GM12878 (cell line): Measurements from ENCODE around the gene TXNDC8. TPM values are rescaled to one million over a fixed set of nuclear protein-coding genes. Genes with fewer than 3 reads are reported as not detected.

Experiments used
- ATAC-seq: fragments of 200-7000 bp; cut with Tn5 transposase; 3 replicates; pipeline ENCODE4 v1.9.1; 2020; ENCODE audit warnings: mild to moderate bottlenecking, moderate library complexity
- BruUV-seq: library from RNA; stranded (reverse); fragments of 400-500 nt; replicated peaks from 2 replicates; lab custom pipeline; 2021; lab: Mats Ljungman, UMichigan
- CTCF ChIA-PET: fragments of 300-600 bp; sonication (Branson Sonifier 250); formaldehyde crosslinking; extraction: SDS; loops from one replicate; lab custom pipeline; 2021; ENCODE audit warnings: inconsistent platforms; lab: Yijun Ruan, JAX
- POLR2A ChIA-PET: fragments of 350-600 bp; formaldehyde crosslinking; extraction: SDS; loops from one replicate; lab custom pipeline; 2021; ENCODE audit warnings: inconsistent platforms; lab: Charles Lee
- RAD21 ChIA-PET: fragments of 300-600 bp; sonication (Branson Sonifier 250); formaldehyde crosslinking; loops from one replicate; lab custom pipeline; 2023; ENCODE audit warnings: antibody characterized with exemption; ENCODE audit not compliant: unreplicated experiment; lab: Charles Lee
- SMC1A ChIA-PET: fragments of 300-600 bp; sonication (Branson Sonifier 250); formaldehyde crosslinking; loops from one replicate; lab custom pipeline; 2023; ENCODE audit not compliant: unreplicated experiment, uncharacterized antibody; lab: Charles Lee
- DNase-seq: peaks from one replicate; pipeline ENCODE4 v3.0.0-alpha.2; 2011; ENCODE audit warnings: low read depth, low spot score
- FAIRE-seq: peaks from 3 replicates; lab custom pipeline; 2011; peaks lifted over from hg19 to GRCh38; lab: Jason Lieb, UNC
- H2AFZ ChIP-seq: 2 replicates; pipeline ENCODE4 v1.6.0; 2011; ENCODE audit warnings: low read depth, low read length, control low read depth; ENCODE audit not compliant: control insufficient read depth
- H3K27ac ChIP-seq: 2 replicates; pipeline ENCODE4 v1.5.1; 2011; ENCODE audit warnings: control low read depth; ENCODE audit not compliant: control insufficient read depth, insufficient read depth
- H3K27me3 ChIP-seq, 2 experiments: replicated peaks in 1 of 2; 2 replicates each; pipeline versions ENCODE4 v1.6.0 to v1.6.1; 2011; ENCODE audit warnings: low read length in 1 of 2; ENCODE audit not compliant: control insufficient read depth in 2 of 2, insufficient read depth in 2 of 2
- H3K36me3 ChIP-seq, 2 experiments: 2 replicates each; pipeline ENCODE4 v1.5.1; 2011; ENCODE audit warnings: low read length in 1 of 2; ENCODE audit not compliant: control insufficient read depth in 2 of 2, insufficient read depth in 2 of 2
- H3K4me1 ChIP-seq: 2 replicates; pipeline ENCODE4 v1.6.1; 2011; ENCODE audit warnings: mild to moderate bottlenecking, low read length, moderate library complexity, mixed read lengths; ENCODE audit not compliant: control insufficient read depth, insufficient read depth
- H3K4me2 ChIP-seq: 2 replicates; pipeline ENCODE4 v1.6.0; 2011; ENCODE audit warnings: control low read depth; ENCODE audit not compliant: control insufficient read depth, insufficient read depth
- H3K4me3 ChIP-seq: fragments of 200-600 bp; sonication (generic); 2 replicates; pipeline ENCODE4 v1.5.1; 2016
- H3K79me2 ChIP-seq: 2 replicates; pipeline ENCODE4 v1.6.0; 2011; ENCODE audit warnings: low read length; ENCODE audit not compliant: control insufficient read depth, insufficient read depth
- H3K9ac ChIP-seq: 2 replicates; pipeline ENCODE4 v1.8.0; 2011; ENCODE audit warnings: low read length, control low read depth, mixed read lengths; ENCODE audit not compliant: control insufficient read depth, insufficient read depth
- H3K9me3 ChIP-seq: replicated peaks from 3 replicates; pipeline ENCODE4 v1.5.1; 2011; ENCODE audit warnings: mild to moderate bottlenecking, low read length; ENCODE audit not compliant: control insufficient read depth, insufficient read depth
- H4K20me1 ChIP-seq: 2 replicates; pipeline ENCODE4 v1.6.0; 2011; ENCODE audit not compliant: control insufficient read depth, insufficient read depth
- ASH2L ChIP-seq: fragments of 300-600, 200-600 bp; sonication (generic); IDR thresholded peaks from 2 replicates; pipeline ENCODE4 v1.6.1; 2017; ENCODE audit warnings: low read depth, mild to moderate bottlenecking, borderline replicate concordance
- ATF3 ChIP-seq: IDR thresholded peaks from 2 replicates; pipeline ENCODE4 v1.6.1; 2011; ENCODE audit warnings: low read depth, mild to moderate bottlenecking, low read length, moderate library complexity, borderline replicate concordance; ENCODE audit errors: extremely low read depth
- CHD1 ChIP-seq: IDR thresholded peaks from 2 replicates; pipeline ENCODE4 v1.6.1; 2012; ENCODE audit warnings: low read depth, low read length, improper control_type of control experiment
- EP300 ChIP-seq, 2 experiments: fragments of 150-350 bp in 1 of 2; IDR thresholded peaks; 2 replicates each; pipeline ENCODE4 v1.6.1; 2011 to 2012; ENCODE audit warnings: low read depth in 2 of 2, low read length in 2 of 2, borderline replicate concordance in 1 of 2, improper control_type of control experiment in 1 of 2, inconsistent platforms in 1 of 2; ENCODE audit not compliant: control insufficient read depth in 1 of 2
- FOS ChIP-seq: IDR thresholded peaks from 3 replicates; pipeline ENCODE4 v1.6.1; 2011; ENCODE audit warnings: borderline replicate concordance; ENCODE audit not compliant: insufficient read length; ENCODE audit errors: extremely low read depth
- FOXK2 ChIP-seq: fragments of 450-650 bp; IDR thresholded peaks from 2 replicates; pipeline ENCODE4 v1.6.1; 2017; ENCODE audit warnings: mild to moderate bottlenecking, moderate library complexity
- IKZF1 ChIP-seq: fragments of 450-650 bp; conservative IDR thresholded peaks from 2 replicates; pipeline ENCODE4 v1.6.1; 2017; ENCODE audit warnings: antibody characterized with exemption, mild to moderate bottlenecking
- IRF4 ChIP-seq: IDR thresholded peaks from 2 replicates; pipeline ENCODE4 v1.6.1; 2011; ENCODE audit warnings: low read depth, low read length
- NKRF ChIP-seq: fragments of 450-650 bp; conservative IDR thresholded peaks from 2 replicates; pipeline ENCODE4 v1.6.1; 2017; ENCODE audit warnings: mild to moderate bottlenecking, moderate library complexity
- NRF1 ChIP-seq: conservative IDR thresholded peaks from 2 replicates; pipeline ENCODE4 v1.6.1; 2011; ENCODE audit warnings: mild to moderate bottlenecking, low read depth, low read length, improper control_type of control experiment
- PKNOX1 ChIP-seq: fragments of 450-650 bp; IDR thresholded peaks from 2 replicates; pipeline ENCODE4 v1.6.1; 2016; ENCODE audit warnings: mild to moderate bottlenecking
- SMAD5 ChIP-seq: IDR thresholded peaks from 2 replicates; pipeline ENCODE4 v1.6.1; 2016; ENCODE audit warnings: antibody characterized with exemption, low read depth
- SMARCA5 ChIP-seq: fragments of 450-650 bp; IDR thresholded peaks from 2 replicates; pipeline ENCODE4 v1.6.1; 2017; ENCODE audit warnings: mild to moderate bottlenecking
- ZNF217 ChIP-seq: fragments of 450-650 bp; IDR thresholded peaks from 2 replicates; pipeline ENCODE4 v1.6.1; 2017; ENCODE audit warnings: antibody characterized with exemption, mild to moderate bottlenecking
- ZNF384 ChIP-seq: IDR thresholded peaks from 2 replicates; pipeline ENCODE4 v1.6.1; 2012; ENCODE audit warnings: low read depth, mild to moderate bottlenecking, low read length, improper control_type of control experiment, borderline replicate concordance
- WGBS: methylation state at CpG from one replicate; pipeline ENCODE4 v1.1.6; 2016; ENCODE audit warnings: low lambda C conversion rate; ENCODE audit not compliant: insufficient replicate concordance, insufficient coverage; ENCODE audit errors: missing lambda C conversion rate; 5-methylcytosine and 5-hydroxymethylcytosine counted together
- in situ Hi-C: fragments of 300-500 bp; cut with MboI; formaldehyde crosslinking; loops from 9 replicates; pipeline ENCODE4 v1.14.3; 2018; ENCODE audit warnings: mixed read lengths
- intact Hi-C: fragments of 100-400 bp; cut with micrococcal nuclease; formaldehyde crosslinking; loops from one replicate; pipeline ENCODE4 v1.14.2; 2022; ENCODE audit not compliant: unreplicated experiment
- polyA plus RNA-seq, 11 experiments: library from polyadenylated mRNA; depleted of rRNA in 4 of 11; unstranded in 6 of 11; stranded (reverse) in 5 of 11; fragments of >200 nt; fragmentation: Nextera tagmentation in 4 of 11; fragmentation: Illumina TruSeq in 1 of 11; extraction: Ambion mirVana in 4 of 11; extraction: Trizol in 1 of 11; gene quantifications; 1 replicate in 1 of 11; 2 replicates in 10 of 11; pipeline versions ENCODE4 v1.2.1 to v1.2.3, GENCODE V29; 2011 to 2016; ENCODE audit warnings: inconsistent platforms in 2 of 11, missing spikeins in 2 of 11, low read depth in 1 of 11
- total RNA-seq, 4 experiments: library from RNA; depleted of rRNA in 3 of 4; stranded (reverse); fragments of >200 nt in 3 of 4; fragmentation: Illumina TruSeq in 1 of 4; extraction: Trizol in 1 of 4; gene quantifications; 2 replicates each; pipeline versions ENCODE4 v1.2.1 to v1.2.3, GENCODE V29; 2013 to 2021
- TF ChIP-seq, protein P1 (sequence below): fragments of 450-650 bp; IDR thresholded peaks from 2 replicates; pipeline ENCODE4 v1.6.1; 2016; ENCODE audit warnings: mild to moderate bottlenecking, moderate library complexity, borderline replicate concordance

Gene TXNDC8
- total and polyA plus RNA-seq, 10 of the 15 experiments (the other 5 are each of a cell fraction or from before 2014, with no cell fraction given): not detected

DNA sequence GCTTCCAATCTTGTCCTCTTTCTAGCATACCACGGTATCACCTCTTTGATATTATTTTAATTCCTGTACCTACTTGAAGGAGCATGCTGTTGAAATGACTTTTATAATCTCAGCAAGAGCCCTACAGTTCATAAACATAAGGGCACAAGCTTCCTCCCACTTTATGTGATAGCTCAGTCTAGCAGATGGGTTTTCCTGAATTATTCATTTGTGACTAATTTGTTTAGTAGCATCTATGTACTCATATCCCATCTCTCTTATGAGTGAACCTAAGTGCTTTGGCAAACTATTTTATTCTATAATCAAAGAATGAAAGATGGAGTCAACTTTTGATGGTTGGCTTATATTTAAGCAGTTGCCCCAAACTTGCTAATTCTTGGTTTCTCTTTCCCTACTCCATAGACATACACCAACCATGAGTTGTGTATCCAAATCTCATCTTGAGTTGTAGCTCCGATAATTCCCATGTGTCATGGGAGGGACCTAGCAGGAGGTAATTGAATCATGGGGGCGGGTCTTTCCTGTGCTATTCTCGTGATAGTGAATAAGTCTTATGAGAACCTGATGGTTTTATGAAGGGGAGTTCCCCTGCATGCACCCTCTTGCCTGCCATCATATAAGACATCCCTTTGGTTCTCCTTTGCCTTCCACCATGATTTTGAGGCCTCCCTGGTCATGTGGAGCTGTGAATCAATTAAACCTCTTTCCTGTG lies 17.7 kb downstream of the TXNDC8 start:
- POLR2A ChIA-PET: interaction anchor here (0.5 to 0.6 kb wide), 2 partner anchors 14 to 21 kb away, joined by 5 to 7 read pairs; no protein-coding TSS in a partner anchor
- H3K36me3 ChIP-seq: no peaks in the 10 kb centered on the region
- no peak overlapping the region for H3K9ac ChIP-seq
- CTCF ChIA-PET: no interaction called here
- no peak overlapping the region for H3K4me3 ChIP-seq
- no peak overlapping the region for H3K4me2 ChIP-seq
- no peaks in the 10 kb centered on the region for H3K27me3 ChIP-seq
- H4K20me1 ChIP-seq: no peaks in the 10 kb centered on the region
- in situ Hi-C loops (no loop called here), intact Hi-C loops (no loop called here)
- ATAC-seq (no peak), DNase-seq (no peak), FAIRE-seq (no peak)
- H3K27ac ChIP-seq: no peak overlapping the region
- no peaks in the 10 kb centered on the region for H3K9me3 ChIP-seq
- SMC1A ChIA-PET: interaction anchor here (0.8 kb wide), 1 partner anchor 9 kb away, joined by 3 read pairs; no protein-coding TSS in a partner anchor
- no peak overlapping the region for H2AFZ ChIP-seq
- peaks cover 7% of the 10 kb centered on the region for H3K4me1 ChIP-seq
- RAD21 ChIA-PET: no interaction called here
- H3K79me2 ChIP-seq: no peaks in the 10 kb centered on the region
- BruUV-seq: no TSS peak
- WGBS: 64% methylated on average over 4 of the region's 4 CpGs
- no peak for TF ChIP-seq FOS
- TF ChIP-seq NRF1: no peak
- TF ChIP-seq PKNOX1: no peak
- no peak for TF ChIP-seq SMAD5
- TF ChIP-seq IKZF1: no peak
- TF ChIP-seq NKRF: no peak
- no peak for TF ChIP-seq ASH2L
- TF ChIP-seq ZNF217: no peak
- TF ChIP-seq IRF4: no peak
- no peak for TF ChIP-seq ATF3
- no peak for TF ChIP-seq SMARCA5
- no peak for TF ChIP-seq ZNF384
- no peak for TF ChIP-seq CHD1
- no peak for TF ChIP-seq EP300 (IDR thresholded peaks at IDR 0.05; ENCODE audit: borderline replicate concordance in 1 of 2, control insufficient read depth in 1 of 2, low read depth in 2 of 2, low read length in 2 of 2)
- TF ChIP-seq, protein P1, sequence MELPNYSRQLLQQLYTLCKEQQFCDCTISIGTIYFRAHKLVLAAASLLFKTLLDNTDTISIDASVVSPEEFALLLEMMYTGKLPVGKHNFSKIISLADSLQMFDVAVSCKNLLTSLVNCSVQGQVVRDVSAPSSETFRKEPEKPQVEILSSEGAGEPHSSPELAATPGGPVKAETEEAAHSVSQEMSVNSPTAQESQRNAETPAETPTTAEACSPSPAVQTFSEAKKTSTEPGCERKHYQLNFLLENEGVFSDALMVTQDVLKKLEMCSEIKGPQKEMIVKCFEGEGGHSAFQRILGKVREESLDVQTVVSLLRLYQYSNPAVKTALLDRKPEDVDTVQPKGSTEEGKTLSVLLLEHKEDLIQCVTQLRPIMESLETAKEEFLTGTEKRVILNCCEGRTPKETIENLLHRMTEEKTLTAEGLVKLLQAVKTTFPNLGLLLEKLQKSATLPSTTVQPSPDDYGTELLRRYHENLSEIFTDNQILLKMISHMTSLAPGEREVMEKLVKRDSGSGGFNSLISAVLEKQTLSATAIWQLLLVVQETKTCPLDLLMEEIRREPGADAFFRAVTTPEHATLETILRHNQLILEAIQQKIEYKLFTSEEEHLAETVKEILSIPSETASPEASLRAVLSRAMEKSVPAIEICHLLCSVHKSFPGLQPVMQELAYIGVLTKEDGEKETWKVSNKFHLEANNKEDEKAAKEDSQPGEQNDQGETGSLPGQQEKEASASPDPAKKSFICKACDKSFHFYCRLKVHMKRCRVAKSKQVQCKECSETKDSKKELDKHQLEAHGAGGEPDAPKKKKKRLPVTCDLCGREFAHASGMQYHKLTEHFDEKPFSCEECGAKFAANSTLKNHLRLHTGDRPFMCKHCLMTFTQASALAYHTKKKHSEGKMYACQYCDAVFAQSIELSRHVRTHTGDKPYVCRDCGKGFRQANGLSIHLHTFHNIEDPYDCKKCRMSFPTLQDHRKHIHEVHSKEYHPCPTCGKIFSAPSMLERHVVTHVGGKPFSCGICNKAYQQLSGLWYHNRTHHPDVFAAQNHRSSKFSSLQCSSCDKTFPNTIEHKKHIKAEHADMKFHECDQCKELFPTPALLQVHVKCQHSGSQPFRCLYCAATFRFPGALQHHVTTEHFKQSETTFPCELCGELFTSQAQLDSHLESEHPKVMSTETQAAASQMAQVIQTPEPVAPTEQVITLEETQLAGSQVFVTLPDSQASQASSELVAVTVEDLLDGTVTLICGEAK: no peak
- TF ChIP-seq FOXK2: no peak
